Activated CD4-positive, alpha-beta T cell treated with anti-CD3 and anti-CD28 coated beads, Interleukin-2, Interleukin-6, amounts not matched to agents 100 ng/mL and 50 ng/mL, durations not matched to agents 16 hours and 8 hours (primary cell): Measurements from ENCODE around the gene TBC1D22B.
"Not testable (repeated sequence)": the region's sequence is repeated elsewhere in the genome, so short reads cannot be mapped to it uniquely, and the experiment has no call there.

Experiments
- DNase-seq: peaks from one replicate; pipeline ENCODE4 v3.0.0-alpha.2; 2020

The TBC1D22B gene

DNA sequence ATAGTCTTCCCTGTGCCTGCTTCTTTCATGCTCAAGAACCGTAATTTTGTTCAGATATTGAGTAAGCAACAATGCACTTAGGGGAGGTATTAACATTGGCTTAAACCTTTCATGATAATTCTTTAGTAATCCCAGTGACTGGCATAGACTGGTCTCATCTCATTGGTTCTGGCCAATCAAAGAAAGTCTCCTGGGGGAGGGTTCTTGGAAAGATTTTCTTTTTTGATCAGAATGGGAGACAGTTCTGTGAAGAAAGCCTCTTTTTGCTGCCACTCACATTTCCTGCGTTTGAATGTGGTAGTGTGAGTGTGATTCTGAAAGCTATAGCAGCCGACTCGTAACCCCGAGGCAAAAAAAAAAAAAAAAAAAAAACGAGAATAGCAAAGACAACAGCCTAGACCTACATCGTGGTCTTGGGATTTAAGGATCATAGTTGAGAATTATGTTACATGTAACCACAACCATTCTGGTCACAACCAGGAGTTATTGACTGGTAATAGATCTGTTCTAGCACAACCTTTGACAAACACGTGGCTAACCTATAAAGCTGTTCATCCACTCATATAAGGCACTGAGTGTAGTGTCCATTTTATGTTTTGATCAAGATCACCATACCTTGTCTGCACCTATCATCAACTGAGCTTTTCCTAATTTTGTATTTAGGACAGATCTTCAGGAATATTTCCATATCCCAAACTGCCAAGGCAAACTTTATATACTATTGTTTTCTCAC is 15.4 kb downstream of the TBC1D22B start:
- peak; percentile 81 for DNase-seq

DNA sequence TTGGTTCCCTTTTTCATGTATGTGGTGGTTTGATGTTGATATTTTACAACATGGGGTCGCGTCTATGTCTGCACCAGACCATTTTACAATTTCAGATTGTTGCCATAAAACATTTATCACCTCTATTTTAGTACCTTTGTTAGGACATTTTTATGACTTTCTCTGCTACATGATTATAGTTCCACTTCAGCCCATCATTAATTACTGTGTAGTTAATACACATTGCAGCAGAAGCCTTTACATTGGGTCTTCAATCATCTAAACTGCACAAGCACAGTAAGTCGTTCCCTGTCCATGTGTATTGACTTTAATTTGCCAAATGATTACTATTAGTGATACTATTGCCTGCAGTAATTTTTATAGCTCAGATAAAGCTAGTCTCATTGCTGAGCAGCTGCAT is 16.1 kb downstream of the TBC1D22B start:
- no peak for DNase-seq

DNA sequence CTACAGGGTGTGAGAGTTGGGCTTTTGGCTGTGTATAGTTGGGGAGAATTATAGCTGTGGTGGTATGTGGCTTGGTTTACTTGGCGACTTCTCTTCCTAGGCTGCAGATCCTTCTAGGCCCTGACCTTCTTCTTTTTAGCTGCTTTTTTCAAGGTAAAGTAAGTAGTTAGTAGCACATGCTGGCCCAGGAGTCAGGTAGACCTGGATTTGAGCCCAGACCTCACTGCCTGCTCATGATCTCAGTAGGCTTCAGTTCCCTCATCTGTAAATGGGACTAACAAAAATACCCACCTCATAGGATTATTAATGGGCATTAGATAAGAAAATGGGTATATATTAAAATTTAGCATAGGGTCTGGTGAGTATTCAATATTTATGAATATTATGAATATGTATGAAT is 17.8 kb downstream of the TBC1D22B start:
- DNase-seq: no peak

DNA sequence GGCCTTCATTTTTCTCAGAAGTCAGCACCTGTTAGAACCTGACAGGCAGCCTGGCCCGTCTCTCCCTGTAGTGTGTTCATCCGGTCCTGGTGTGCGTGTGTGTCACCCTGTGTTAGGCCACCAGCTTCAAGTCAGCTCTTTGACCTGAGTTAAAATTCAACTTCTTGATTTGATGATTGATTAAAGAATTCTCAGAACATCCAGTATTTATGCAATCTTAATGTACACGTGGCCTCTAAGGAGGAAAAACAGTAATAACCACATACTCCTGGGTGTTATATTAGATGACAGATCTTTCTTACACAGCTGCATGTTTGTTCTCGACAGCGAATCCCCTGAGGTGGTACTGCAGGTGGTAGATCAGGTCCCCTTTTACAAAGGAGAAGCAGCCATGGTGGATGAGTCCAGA is 19.4 kb downstream of the TBC1D22B start:
- DNase-seq: peak; percentile 36

DNA sequence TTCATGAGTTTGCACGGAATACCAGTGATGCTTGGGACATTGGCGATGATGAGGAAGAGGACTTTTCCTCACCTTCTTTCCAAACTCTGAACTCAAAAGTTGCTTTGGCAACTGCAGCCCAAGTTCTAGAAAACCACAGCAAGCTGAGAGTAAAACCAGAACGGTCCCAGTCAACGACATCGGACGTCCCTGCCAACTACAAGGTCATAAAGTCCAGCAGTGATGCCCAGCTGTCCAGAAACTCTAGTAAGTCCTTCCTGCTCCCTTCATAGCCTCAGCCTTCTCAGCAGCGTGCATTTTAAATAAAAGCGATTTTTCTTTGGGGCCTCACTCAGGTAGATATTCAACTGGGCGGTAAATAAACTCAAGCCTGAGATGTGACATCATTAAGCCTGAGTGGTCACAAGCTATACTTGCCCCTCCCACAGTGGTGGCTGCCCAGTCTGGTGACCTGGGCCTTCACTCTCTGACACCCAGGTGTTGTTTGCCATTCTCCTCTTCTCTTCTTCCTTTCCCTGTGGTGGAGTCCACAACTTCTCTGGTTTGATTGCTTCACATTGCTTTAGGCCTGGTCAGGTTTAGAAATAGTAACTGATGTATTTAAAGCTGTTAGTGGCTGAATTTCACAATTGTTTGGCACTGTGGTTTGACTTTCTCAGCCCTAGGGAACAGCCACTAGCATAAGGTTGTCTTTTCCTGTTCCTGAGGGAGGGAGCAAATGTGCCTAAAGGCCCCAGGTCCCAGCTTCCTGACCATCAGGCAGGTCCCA is 22.0 kb downstream of the TBC1D22B start:
- DNase-seq: no peak

DNA sequence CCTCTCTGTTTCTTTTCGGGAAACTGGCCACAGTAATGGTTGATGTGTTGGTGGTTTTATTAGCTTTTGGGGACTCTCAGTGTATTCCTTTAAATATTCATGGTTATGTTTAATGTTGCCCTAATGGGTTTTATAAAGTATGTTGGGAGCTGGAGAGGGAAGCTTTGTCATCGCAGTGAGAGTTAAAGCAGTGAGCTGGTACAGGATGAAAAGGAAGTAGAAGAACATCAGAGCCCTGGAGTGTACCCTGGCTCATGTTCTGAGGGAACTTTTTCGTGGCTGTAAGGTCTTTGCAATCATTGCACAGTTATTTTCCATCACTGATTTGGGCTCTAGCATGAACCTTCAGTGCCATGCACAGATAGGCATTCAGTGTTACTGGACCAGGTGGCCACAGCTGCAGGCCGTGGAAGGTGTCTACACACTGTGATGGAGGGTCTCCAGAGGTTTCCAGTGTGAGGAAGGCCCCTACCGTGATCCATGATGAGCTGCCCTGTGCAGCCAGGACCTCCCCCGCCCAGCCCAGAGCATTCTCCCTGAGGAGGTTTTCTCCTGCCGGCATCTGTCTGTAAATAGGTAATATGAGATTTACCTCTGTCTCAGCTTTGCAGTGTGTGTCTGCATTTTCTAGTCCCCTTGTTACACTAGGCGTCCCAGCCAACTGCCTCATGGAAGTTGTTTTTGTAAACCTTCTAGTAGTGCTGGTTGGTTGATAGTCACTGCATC is 22.8 kb downstream of the TBC1D22B start:
- no peak for DNase-seq

DNA sequence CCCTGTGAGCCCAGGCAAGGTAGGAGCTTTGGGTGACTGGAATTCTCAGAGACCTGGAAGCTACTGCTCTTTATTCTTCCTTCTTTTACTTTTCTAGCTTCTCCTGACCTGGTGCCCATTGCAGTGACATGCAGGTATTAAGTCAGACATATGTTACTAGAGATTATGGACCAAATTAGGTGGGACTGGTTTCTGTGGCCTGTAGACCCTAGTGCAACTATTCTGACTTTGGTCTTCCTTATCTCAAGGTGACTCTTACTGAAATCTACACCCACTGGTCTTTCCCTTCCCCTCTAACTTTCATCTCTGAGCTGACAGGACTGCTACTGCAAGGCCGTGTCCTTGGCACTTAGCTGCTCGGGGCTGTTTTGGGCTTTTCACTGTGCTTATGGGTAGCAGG is 24.8 kb downstream of the TBC1D22B start:
- DNase-seq: no peak

DNA sequence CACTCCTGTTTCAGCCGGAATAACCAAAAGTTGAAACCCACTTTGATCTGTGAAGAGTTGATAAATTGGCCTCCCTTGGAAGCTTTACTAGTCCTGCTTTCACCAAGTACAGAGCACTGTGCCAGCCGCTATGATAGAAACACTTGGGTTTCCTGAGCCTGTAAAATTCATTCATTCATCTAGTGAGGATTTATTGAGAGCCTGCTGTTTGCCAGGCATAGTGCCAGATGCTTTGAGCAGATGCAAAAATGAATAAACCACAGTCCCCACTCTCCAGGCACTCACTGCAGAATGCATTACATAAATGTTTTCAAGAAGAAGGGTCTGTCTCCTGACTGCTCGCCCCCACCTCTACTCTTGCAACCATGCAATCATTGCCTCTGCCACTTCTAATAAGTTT is 25.7 kb downstream of the TBC1D22B start:
- DNase-seq: no peak

DNA sequence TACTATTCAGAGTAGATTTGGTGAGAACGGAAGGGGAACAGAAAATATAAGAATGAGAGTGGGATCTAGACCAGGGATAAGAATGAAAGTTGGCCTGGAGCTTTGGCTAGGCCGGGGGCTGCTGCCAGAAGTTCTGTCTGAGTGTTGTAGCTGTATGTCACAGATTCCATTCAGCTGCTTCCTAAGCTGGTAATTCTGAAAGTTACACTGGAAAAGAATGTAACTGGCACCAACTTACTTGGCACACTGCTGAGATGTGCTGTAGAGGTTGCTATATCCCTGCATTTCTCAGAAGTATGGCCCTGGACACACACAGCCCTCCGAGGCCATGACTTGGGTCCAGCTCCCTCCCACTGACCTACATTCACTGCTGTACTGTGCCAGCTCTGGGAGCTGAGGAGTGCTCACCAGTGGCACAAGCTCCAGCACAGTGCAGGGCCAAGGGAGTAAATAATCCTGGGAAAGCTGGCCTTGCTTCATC is 26.1 kb downstream of the TBC1D22B start:
- no peak for DNase-seq

DNA sequence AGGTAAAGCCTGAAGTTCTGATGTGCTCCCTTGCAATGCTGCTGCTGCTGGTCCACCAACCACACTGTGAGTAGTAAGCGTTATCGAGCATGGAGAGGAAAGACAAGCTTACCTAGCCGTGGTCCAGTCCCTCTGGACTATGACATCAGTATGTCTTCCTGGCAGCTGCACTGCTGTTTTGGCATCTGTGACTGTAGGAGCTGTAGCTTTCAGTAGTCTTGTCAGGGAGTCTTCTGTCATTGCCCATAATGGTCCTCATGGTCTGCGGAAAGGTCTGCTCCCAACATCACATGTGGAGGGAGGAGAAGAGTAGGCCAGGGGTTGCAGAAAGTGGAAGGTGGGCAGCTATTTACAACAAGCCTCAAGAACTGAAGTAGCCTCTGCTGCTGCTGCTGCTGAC is 27.2 kb downstream of the TBC1D22B start:
- DNase-seq: no peak

DNA sequence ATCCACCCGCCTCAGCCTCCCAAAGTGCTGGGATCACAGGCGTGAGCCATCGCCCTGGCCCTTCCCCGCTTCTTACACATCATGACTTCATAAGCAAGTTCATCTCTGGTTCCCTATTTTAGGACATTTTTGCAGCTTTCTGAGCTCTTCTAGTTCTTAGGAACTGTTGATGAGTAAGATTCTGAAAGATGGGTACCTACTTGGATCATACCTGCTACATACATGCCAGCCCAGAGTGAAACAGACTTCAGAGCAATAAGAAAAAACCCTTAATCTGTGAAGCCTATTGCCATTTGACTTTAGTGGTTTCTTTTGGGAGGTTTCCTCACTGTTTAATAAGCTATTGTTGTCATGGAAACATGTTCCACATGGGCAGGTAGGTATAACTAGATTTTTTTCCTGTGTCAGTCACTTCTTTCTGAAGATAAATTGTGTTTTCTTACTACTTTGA is 28.3 kb downstream of the TBC1D22B start:
- DNase-seq: peak; percentile 44

DNA sequence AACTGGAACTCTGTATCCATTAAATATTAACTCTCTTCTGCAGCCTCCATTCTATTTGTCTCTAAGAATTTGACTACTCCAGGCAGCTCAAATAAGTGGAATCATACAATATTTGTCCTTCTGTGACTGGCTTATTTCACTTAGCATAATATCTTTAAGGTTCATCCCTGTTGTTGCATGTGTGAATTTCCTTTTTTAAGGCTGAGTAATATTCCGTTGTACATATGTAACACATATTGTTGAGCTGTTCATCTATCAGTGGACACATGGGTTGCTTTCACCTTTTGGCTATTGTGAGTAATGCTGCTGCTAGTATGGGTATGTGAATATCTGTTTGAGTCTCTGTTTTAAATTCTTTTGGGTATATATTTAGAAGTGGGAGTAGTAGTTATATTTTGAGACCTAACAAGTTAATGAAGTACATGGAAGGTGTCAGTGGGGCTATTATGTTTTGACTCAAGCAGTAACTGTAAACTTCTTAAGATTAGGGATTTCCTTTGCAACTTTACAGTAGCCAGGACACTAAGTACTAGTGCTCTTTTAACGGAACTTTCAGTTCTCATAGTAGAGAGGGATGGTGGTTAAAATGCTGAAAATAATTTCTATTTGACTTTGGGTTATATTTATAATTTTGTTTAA is 30.1 kb downstream of the TBC1D22B start:
- no peak for DNase-seq

DNA sequence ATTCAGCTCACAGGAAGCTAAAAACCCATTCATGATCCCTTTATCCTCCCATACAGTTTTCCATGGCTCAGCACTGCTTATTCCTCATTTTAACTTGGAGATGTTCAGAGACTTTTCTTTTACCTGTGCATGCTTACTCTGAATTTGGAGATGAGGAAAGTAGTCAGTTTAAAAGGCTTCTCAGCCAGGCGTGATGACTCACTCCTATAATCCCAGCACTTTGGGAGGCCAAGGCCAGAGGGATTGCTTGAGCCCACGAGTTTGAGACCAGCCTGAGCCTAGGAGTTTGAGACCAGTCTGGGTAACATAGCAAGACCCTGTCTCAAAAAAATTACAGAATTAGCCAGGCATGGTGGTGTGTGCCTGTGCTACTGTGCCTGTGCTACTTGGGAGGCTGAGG is 30.7 kb downstream of the TBC1D22B start:
- no peak for DNase-seq

DNA sequence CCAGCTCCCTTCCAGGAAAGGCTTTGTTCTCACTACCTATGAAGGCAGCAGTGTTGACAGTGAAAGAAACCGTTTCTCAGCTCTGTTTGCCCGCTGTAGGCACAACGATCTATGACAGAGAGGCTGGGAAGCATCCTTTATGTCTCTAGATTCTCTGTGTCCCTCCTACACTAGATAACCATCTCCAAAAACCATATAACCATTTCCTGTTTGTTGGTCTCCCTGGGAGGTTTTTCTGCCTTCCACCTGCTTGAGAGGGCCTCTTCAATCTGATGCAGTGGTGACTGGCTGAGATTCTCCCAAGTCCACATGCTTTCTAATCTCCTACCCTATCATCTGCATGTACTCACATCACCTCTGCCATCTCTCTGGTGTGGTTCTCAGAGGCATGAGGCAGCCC is 32.4 kb downstream of the TBC1D22B start:
- DNase-seq: peak; percentile 83

DNA sequence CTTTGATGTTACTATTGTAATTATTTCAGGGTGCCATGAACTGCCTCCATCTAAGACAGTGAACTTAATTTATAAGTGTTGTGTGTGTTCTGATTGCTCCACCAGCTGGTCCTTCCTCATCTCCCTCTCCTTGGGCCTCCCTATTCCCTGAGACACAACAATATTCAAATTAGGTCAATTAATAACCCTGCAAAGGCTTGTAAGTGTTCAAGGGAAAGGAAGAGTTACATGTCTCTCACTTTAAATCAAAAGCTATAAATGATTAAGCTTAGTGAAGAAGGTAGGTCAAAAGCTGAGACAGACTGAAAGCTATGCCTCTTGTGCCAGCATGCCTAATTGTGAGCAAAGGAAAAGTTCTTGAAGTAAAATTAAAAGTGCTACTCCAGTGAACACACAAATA is 35.9 kb downstream of the TBC1D22B start:
- DNase-seq: no peak

DNA sequence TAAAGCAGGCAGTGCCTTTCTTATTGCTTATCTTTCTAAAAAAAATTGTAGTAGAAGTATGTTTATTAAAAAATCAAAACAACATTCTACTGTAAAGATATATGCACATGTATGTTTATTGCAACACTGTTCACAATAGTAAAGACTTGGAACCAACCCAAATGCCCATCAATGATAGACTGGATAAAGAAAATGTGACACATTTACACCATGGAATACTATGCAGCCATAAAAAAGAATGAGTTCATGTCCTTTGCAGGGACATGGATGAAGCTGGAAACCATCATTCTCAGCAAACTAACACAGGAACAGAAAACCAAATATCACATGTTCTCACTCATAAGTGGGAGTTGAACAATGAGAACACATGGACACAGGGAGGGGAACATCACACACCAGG is 40.1 kb downstream of the TBC1D22B start:
- not testable (repeated sequence) for DNase-seq

DNA sequence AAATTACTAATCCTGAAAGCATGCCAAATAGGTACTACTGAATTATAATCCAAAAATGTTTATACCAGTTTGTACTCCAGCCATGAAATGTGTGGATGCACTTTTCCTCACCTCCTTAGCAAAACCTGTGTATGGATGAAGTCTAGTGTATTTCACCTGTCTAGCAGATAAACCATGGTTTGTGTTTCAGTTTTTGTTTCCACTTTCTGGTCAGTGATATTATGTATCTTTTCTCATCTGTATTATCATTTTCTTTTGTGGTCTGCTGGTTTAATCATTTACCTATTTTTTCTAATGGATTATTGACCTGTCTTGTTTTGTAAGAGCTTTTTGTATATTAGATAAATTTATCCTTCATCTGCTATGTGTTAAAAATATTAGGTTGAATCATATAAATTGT is 41.4 kb downstream of the TBC1D22B start:
- DNase-seq: no peak

DNA sequence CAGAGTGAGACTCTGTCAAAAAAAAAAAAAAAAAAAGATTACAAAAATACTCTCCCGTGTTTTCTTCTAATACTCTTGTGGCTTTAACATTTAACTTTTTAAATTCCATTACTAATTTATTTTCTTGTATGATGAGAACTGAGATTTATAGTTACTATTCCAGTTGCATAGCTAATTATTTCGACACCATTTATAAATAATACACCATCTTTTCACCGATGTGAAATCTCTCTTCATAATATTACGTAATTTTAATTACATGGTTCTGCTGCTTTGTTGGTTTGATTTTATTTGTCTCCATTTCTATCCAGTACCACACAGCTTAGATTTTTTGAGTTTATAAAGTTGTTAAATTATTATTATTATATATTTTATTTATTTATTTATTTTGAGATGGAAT is 42.4 kb downstream of the TBC1D22B start:
- DNase-seq: no peak

DNA sequence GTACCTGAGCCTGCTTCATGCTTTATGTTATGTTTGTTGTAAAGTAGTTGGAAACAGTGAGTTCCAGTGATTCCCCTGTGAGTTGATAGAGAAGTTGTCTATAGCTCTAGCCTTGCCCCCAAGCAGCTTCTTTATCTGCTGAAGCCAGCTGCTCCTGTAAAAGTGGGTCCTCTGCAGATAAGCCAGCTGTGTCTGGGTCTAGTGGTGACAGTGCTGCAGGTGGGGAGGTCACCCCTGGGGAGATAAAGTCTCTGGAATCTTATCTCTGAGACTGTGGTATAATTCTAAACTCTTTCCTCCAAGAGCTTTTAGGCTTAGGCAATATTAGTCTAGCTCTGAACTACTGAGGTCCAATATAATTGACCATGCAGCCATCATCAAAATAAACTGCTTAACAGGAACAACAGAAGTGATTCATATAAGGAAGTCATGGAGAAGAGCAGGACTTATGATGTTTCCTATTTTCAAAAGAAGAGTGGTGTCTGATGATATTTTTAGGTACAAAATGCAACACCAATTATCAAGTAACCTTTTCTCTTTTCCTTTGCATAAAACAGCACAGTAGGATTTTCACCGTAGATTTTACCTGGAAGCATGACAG is 44.6 kb downstream of the TBC1D22B start:
- no peak for DNase-seq

DNA sequence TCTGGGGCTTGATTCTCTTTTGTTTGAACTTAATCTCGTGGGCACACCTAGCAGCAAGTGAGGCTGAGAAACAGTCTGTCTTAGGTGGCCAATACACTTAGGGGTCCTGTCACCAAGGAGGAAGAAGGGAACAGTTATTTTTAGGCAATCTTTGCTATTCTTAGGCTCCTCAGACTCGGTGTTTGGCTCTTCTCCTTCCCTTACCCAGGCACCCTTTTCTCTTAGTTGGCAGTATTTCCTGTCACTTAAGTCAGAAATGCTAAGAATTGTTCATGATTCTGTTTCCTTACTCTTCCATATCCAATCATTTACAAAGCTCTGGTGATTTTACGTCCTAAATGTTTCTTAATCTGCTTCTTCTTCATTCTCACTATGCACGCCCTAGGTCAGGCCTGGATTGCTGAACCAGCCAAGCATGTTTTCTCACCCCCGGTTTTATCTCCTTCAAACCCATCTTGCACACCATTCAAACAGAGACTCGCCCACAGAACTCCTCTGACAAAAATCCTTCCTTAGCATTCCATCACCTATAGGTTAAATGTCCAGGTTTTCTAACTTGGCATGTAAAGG is 45.6 kb downstream of the TBC1D22B start:
- DNase-seq: no peak

DNA sequence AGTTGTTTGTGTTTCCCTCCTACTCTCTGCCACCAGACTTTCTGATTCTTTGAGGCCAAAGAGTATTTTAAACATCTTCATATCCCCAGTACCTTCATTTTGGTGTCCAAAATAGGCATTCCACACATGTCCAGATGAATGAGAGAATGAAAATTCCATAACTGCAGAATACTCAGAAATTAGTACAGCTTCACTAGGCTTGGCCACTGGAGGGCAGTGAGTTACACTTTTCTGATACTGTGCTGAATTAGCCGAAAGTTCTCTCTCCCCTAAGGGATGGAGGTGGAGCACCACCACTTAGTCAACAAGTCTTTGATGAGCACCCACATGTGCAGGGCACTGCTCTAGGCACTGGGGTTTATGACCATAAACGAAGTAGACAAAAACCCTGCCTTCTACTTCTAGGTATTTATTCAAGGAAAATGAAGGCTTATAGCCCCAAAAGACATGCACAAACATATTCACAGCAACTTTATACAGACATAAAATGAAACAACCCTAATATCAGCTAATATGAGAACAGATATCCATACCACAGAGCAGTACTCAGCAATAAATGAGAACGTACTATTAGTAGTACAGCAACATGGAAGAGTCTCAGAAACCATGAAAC is 46.4 kb downstream of the TBC1D22B start:
- DNase-seq: peak; percentile 36

DNA sequence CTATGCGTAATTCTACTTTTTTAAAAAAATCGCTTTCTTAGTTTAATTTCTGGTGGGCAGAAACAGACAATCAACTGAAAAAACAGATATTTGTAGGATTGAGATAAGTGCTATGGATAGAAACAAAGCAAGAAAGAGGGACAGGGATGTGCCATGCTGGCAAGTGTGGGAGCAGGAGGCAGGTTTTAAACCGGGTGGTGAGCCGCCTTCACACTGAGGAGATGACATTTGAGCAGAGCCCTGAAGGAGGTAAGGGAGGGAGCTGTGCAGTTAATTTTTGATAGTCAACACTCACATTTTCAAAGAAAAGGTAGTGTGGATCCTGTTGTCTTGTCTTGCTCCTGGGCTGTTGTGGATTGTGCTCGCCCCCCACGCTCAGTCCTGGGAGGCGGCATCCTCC is 47.2 kb downstream of the TBC1D22B start:
- no peak for DNase-seq
